Measurements from ENCODE around the gene NHS. TPM values are rescaled to one million over a fixed set of nuclear protein-coding genes. Genes with fewer than 3 reads are reported as not detected.

NHS gene
- total and polyA plus RNA-seq, 2 of the 13 experiments (the other 11 are each of a cell fraction or from before 2014, with no cell fraction given), result 0.02 TPM; not detected in 1

- Histone ChIP-seq H3K4me1 (ENCODE audit: insufficient read depth, low read length) (no peaks in the 10 kb centered on the region), H4K20me1 (ENCODE audit: insufficient read depth, low read length) (no peaks in the 10 kb centered on the region), H3K4me2 (ENCODE audit: low read depth, low read length) (no peak overlapping the region), H3K4me3 (replicated peaks in 1 of 3; ENCODE audit: insufficient read depth in 1 of 3, low read depth in 2 of 3, low read length in 3 of 3) (no peak overlapping the region), H2AFZ (ENCODE audit: low read length) (no peak overlapping the region), H3K27ac (ENCODE audit: extremely low read length, insufficient read depth, low read length) (no peak overlapping the region), H3K27me3 (ENCODE audit: control insufficient read depth in 1 of 2, insufficient read depth in 2 of 2, low read length in 2 of 2) (no peaks in the 10 kb centered on the region; a peak in 1 of 5 replicates), H3K9me3 (ENCODE audit: low read length) (no peaks in the 10 kb centered on the region), H3K36me3 (replicated peaks in 1 of 2; ENCODE audit: control insufficient read depth in 1 of 2, insufficient read depth in 2 of 2, low read length in 2 of 2) (no peaks in the 10 kb centered on the region), H3K79me2 (ENCODE audit: insufficient read depth, low read length) (no peaks in the 10 kb centered on the region), H3K9ac (ENCODE audit: insufficient read depth, low read depth, low read length) (no peak overlapping the region)
- ChIA-PET POLR2A (no interaction called here), CTCF (ENCODE audit: low intra/inter-chr PET ratio, low total read pairs) (no interaction called here)
- no TSS peak for BruUV-seq (replicated peaks)
- intact Hi-C loops (cut with micrococcal nuclease; ENCODE audit: unreplicated experiment), result no loop called here
- DNase-seq (ENCODE audit: low spot score) (no peak), FAIRE-seq (no peak), ATAC-seq (no peak)
- TF ChIP-seq ZNF644 (CRISPR knock-in tag; IDR thresholded peaks at IDR 0.05; ENCODE audit: low read depth) (no peak), SRSF4 (IDR thresholded peaks at IDR 0.05; ENCODE audit: low read depth, low read length, poor library complexity, severe bottlenecking) (no peak), PHF20 (CRISPR knock-in tag; IDR thresholded peaks at IDR 0.05) (no peak), MIER3 (CRISPR knock-in tag; IDR thresholded peaks at IDR 0.05; ENCODE audit: borderline replicate concordance) (no peak), CBX2 (IDR thresholded peaks at IDR 0.05; ENCODE audit: low read depth, low read length) (no peak), CBX2 (CRISPR knock-in tag; IDR thresholded peaks at IDR 0.05; ENCODE audit: low read depth) (no peak), ZSCAN21 (CRISPR knock-in tag; IDR thresholded peaks at IDR 0.05; ENCODE audit: borderline replicate concordance) (no peak)
- in situ Hi-C loops (cut with HindIII; ENCODE audit: extremely low pct_ligation_motif_present, low pct_unique_long_range_greater_than_20kb), result no loop called here
- 72% methylated on average over 2 of the region's 2 CpGs for WGBS (ENCODE audit: low lambda C conversion rate)
Measured at GRCh38 chrX:17778997-17779396, 404.0 kb downstream of the NHS start.

DNA sequence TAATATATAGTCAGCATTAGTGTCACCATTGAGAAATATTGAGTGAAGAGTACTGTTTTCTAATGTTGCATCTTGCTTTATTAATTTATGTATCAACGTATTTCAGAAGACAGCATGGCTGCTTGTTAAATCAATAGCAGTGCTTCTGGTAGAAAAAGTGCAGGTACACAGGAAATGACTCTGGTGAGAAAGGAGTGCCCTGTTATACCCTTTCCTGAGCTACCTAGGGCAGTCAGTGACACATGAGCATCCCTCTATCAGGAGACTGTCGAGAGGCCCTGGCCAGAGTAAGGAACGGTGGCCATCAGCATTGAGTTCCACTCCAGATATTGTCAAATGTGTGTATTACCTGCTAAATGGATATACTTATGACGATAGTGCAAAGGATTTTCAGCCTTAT lies 404.4 kb downstream of the NHS start:
- ATAC-seq (no peak), FAIRE-seq (no peak), DNase-seq (ENCODE audit: low spot score) (no peak)
- Histone ChIP-seq H3K36me3 (replicated peaks in 1 of 2; ENCODE audit: control insufficient read depth in 1 of 2, insufficient read depth in 2 of 2, low read length in 2 of 2) (no peaks in the 10 kb centered on the region), H3K27ac (ENCODE audit: extremely low read length, insufficient read depth, low read length) (no peak overlapping the region), H3K9ac (ENCODE audit: insufficient read depth, low read depth, low read length) (no peak overlapping the region), H3K4me3 (replicated peaks in 1 of 3; ENCODE audit: insufficient read depth in 1 of 3, low read depth in 2 of 3, low read length in 3 of 3) (no peak overlapping the region), H3K9me3 (ENCODE audit: low read length) (no peaks in the 10 kb centered on the region), H3K4me2 (ENCODE audit: low read depth, low read length) (no peak overlapping the region), H4K20me1 (ENCODE audit: insufficient read depth, low read length) (no peaks in the 10 kb centered on the region), H3K79me2 (ENCODE audit: insufficient read depth, low read length) (no peaks in the 10 kb centered on the region), H3K4me1 (ENCODE audit: insufficient read depth, low read length) (no peaks in the 10 kb centered on the region), H3K27me3 (ENCODE audit: control insufficient read depth in 1 of 2, insufficient read depth in 2 of 2, low read length in 2 of 2) (no peaks in the 10 kb centered on the region), H2AFZ (ENCODE audit: low read length) (no peak overlapping the region)
- POLR2A ChIA-PET, result no interaction called here
- CTCF ChIA-PET (ENCODE audit: low intra/inter-chr PET ratio, low total read pairs), result no interaction called here
- in situ Hi-C loops (cut with HindIII; ENCODE audit: extremely low pct_ligation_motif_present, low pct_unique_long_range_greater_than_20kb), result no loop called here
- 7% methylated on average over 1 of the region's 4 CpGs for WGBS (ENCODE audit: low lambda C conversion rate)
- intact Hi-C loops (cut with micrococcal nuclease; ENCODE audit: unreplicated experiment), result no loop called here
- BruUV-seq (replicated peaks), result no TSS peak
- TF ChIP-seq GPBP1L1 (CRISPR knock-in tag; IDR thresholded peaks at IDR 0.05) (no peak), SNRNP70 (IDR thresholded peaks at IDR 0.05; ENCODE audit: low read depth, low read length) (no peak), HMG20A (CRISPR knock-in tag; IDR thresholded peaks at IDR 0.05; ENCODE audit: borderline replicate concordance) (no peak), ZFP91 (CRISPR knock-in tag; IDR thresholded peaks at IDR 0.05; ENCODE audit: borderline replicate concordance) (no peak), NR2F1 (CRISPR knock-in tag; IDR thresholded peaks at IDR 0.05) (no peak)
- TF ChIP-seq, protein P1, sequence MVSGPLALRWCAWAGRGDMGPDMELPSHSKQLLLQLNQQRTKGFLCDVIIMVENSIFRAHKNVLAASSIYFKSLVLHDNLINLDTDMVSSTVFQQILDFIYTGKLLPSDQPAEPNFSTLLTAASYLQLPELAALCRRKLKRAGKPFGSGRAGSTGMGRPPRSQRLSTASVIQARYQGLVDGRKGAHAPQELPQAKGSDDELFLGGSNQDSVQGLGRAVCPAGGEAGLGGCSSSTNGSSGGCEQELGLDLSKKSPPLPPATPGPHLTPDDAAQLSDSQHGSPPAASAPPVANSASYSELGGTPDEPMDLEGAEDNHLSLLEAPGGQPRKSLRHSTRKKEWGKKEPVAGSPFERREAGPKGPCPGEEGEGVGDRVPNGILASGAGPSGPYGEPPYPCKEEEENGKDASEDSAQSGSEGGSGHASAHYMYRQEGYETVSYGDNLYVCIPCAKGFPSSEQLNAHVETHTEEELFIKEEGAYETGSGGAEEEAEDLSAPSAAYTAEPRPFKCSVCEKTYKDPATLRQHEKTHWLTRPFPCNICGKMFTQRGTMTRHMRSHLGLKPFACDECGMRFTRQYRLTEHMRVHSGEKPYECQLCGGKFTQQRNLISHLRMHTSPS (CRISPR knock-in tag; IDR thresholded peaks at IDR 0.05; ENCODE audit: low read depth), result no peak
